ENCODE results near the gene ETV5. TPM values are rescaled to one million over a fixed set of nuclear protein-coding genes. Genes with fewer than 3 reads are reported as not detected.

The ETV5 gene
- total and polyA plus RNA-seq, 12 donors: 1.5 to 12.6 (median 5.3) TPM

DNA sequence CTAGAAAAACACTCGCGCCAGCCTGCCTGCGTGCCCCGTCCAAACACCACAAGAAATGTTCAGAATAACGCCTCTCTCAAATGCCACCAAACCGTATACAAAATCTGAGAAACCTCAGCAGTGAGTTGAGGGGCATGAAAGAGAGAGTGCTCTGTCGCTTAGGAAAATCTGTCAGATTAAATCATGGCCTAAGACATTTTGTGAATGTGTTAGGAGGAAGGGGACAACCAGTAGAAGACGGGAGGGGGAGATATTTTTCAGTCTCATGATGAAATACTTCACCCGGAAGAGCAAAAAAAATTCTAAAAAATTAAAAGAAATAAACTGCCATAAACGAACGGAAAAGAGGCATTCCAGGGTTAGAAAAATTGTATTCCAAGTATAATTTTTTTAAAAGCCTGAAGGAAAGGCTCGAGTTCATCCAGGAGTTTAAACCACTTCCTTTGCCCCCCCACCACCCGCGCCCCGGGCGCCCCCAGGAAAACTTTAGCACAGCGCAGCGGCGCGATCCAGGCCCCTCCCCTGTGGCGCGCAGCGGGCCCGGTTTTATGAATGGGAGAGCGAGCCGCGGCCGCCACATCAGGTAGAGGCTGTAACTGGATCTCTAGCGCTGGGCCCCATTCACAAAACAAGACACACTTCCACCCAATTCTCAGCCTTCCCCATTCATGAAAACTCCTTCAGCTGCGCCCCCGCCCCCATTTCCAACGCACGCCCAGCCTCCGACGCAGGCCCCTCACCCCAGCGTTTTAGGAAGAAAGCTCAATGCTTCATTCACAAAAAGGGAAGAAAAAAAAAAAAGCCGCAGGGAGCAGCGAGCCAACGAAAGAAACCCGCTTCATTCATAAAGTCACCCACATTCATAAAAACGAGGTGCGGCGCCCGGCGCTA, 1.4 kb downstream of the ETV5 start:
- peak in 4 of 8 donors; percentile 32 to 45 (median 36) for ATAC-seq
- intact Hi-C loops (cut with DNase I): loop anchor here in 1 of 10 donors (2.0 to 10.0 kb wide), 3 partner anchors 107 to 459 kb away; partner anchors contain the start of genes TBCCD1 and TRA2B

DNA sequence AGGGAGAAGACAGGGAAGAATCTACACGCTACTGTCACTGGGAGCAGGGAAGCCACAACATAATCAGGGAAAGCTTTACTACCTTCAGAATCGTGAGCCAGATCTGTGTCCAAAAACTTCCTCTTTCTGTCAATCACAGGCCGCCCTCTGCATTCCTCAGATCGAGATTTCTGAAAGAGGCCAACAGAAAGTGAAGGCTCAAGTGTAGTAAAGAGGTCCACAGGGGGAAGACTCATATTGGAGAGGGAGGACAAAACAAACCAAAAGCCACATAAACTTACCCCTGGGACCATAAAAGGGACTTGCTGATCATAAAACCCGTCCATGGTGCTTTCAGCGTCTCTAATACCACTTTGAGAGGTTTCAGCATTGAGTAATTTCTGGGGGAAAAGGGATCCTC, 3.3 kb downstream of the ETV5 start:
- H3K27me3 ChIP-seq: peaks cover 0 to 32% (median 0%) of the 10 kb centered on the region in 7 donors
- no peak overlapping the region for H3K4me3 ChIP-seq
- no peak overlapping the region for H3K27ac ChIP-seq
- peaks cover 0 to 14% (median 0%) of the 10 kb centered on the region in 9 donors for H3K36me3 ChIP-seq
- no peak for ATAC-seq
- no peak for DNase-seq
- peaks cover 5 to 25% (median 20%) of the 10 kb centered on the region in 9 donors for H3K4me1 ChIP-seq
- intact Hi-C loops (cut with DNase I): loop anchor here in 1 of 10 donors (10.0 kb wide), 1 partner anchor 109 kb away; no protein-coding TSS in a partner anchor
- 80 to 83% methylated on average over 6 of the region's 6 CpGs for WGBS, 2 donors
- no peaks in the 10 kb centered on the region for H3K9me3 ChIP-seq
- TF ChIP-seq, protein P1, sequence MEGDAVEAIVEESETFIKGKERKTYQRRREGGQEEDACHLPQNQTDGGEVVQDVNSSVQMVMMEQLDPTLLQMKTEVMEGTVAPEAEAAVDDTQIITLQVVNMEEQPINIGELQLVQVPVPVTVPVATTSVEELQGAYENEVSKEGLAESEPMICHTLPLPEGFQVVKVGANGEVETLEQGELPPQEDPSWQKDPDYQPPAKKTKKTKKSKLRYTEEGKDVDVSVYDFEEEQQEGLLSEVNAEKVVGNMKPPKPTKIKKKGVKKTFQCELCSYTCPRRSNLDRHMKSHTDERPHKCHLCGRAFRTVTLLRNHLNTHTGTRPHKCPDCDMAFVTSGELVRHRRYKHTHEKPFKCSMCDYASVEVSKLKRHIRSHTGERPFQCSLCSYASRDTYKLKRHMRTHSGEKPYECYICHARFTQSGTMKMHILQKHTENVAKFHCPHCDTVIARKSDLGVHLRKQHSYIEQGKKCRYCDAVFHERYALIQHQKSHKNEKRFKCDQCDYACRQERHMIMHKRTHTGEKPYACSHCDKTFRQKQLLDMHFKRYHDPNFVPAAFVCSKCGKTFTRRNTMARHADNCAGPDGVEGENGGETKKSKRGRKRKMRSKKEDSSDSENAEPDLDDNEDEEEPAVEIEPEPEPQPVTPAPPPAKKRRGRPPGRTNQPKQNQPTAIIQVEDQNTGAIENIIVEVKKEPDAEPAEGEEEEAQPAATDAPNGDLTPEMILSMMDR (IDR thresholded peaks at IDR 0.05): no peak

More for the DNA sequence above, 1.4 kb downstream of the ETV5 start:
- TF ChIP-seq, protein P1 (IDR thresholded peaks at IDR 0.05): no peak
- WGBS, 2 donors: 4 to 5% methylated on average over 45 of the region's 45 CpGs
- H3K27ac ChIP-seq: peak overlapping the region in 7 of 10 donors; percentile 79 to 90 (median 84)
- H3K4me1 ChIP-seq: peaks cover 5 to 34% (median 23%) of the 10 kb centered on the region in 9 donors
- DNase-seq: peak; percentile 49 to 58
- peaks cover 0 to 51% (median 0%) of the 10 kb centered on the region in 7 donors for H3K27me3 ChIP-seq
- peaks cover 0 to 14% (median 0%) of the 10 kb centered on the region in 9 donors for H3K36me3 ChIP-seq
- H3K4me3 ChIP-seq: peak overlapping the region; percentile 67 to 95 (median 84)
- no peaks in the 10 kb centered on the region for H3K9me3 ChIP-seq

DNA sequence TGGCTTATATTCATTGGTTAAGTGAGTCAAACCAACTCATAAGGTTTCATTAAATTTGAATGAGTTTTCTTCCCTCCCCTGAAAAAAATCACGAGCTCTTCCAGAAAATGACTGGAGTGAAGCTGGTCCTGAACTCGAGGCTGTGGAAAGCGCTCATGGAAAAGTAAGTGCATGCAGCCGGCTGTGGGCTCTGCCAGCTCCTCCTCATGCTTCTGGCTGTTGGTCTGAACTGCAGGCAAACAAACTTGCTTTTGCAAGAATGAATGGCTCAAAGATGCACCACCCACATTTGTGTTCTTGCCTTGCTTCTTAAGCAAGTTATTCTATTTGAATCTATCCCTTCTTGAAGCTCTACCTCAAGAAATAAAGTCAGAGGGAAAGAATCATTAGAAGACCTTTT, 6.2 kb downstream of the ETV5 start:
- Histone ChIP-seq H3K9me3 (no peaks in the 10 kb centered on the region), H3K36me3 (peaks cover 0 to 14% (median 0%) of the 10 kb centered on the region in 9 donors), H3K4me3 (no peak overlapping the region), H3K4me1 (peaks cover 0 to 34% (median 27%) of the 10 kb centered on the region in 9 donors), H3K27me3 (peaks cover 0 to 28% (median 0%) of the 10 kb centered on the region in 7 donors), H3K27ac (no peak overlapping the region)
- 78 to 90% methylated on average over 4 of the region's 4 CpGs for WGBS, 2 donors
- TF ChIP-seq, protein P1 (IDR thresholded peaks at IDR 0.05): no peak
- DNase-seq (no peak), ATAC-seq (no peak)
- intact Hi-C loops (cut with DNase I): loop anchor here in 1 of 10 donors (10.0 kb wide), 1 partner anchor 112 kb away; no protein-coding TSS in a partner anchor

DNA sequence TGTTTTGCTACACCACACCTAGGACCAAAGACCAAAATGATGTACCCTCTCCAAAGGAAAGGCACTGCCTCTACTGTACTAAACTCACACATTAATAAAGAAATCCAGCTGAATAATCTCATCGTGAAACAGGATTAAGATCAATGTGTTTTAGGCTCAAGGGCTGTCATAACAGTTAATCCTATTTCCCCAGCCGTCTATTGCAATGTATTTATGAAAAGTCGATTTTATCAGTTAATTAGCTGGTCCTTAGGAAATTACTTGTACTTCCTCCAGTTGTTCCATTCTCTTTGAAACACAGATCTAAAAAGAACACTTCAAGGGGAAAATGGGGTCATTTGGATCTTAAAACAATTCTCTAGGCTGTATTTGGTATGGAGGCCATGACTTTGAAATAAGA, 8.5 kb downstream of the ETV5 start:
- TF ChIP-seq, protein P1 (IDR thresholded peaks at IDR 0.05): no peak
- Histone ChIP-seq H3K9me3 (no peaks in the 10 kb centered on the region), H3K4me3 (no peak overlapping the region), H3K27ac (no peak overlapping the region), H3K4me1 (peaks cover 3 to 39% (median 32%) of the 10 kb centered on the region in 9 donors), H3K27me3 (peaks cover 0 to 5% (median 0%) of the 10 kb centered on the region in 7 donors), H3K36me3 (peaks cover 0 to 14% (median 0%) of the 10 kb centered on the region in 9 donors)
- intact Hi-C loops (cut with DNase I): loop anchor here in 1 of 10 donors (10.0 kb wide), 1 partner anchor 114 kb away; no protein-coding TSS in a partner anchor
- WGBS, 2 donors: 61 to 71% methylated on average over 3 of the region's 3 CpGs
- ATAC-seq: no peak
- DNase-seq: no peak
